ENCODE measurements around the gene E2F6.

Gene E2F6

DNA sequence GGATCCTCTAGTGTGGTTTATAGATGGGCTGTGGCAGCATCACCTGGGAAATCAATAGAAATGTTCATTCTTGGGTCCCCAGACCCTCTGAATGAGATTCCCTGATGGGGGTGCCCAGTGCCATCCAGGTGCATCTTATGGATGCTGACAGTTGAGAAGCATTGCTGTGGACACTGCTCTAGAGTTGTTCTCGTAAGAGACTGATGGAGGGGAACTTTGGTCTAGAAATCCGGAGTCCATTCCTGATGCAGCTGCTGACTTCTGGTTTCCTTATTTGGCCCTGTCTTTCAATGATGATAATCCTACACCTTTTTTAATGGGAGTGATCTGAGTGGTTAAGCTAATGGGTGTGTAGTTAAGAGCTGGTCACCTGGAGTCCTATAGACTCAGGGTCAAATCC lies 28.3 kb upstream of the E2F6 start:
- in situ Hi-C loops (cut with HindIII; ENCODE audit: low sequenced_read_pairs) = no loop called here

DNA sequence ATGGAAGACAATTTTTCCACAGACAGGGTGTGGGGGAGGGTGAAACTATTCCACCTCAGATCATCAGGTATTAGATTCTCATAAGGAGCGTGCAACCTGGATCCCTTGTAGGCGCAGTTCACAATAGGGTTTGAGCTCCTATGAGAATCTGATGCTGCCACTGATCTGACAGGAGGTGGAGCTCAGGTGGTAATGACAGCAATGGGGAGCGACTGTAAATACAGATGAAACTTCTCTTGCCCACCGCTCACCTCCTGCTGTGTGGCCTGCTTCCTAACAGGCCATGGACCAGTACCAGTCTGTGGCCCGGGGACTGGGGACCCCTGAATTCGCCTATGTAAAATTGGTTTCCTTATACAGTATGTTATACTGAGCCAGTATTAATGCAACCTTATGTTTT lies 27.3 kb upstream of the E2F6 start:
- in situ Hi-C loops (cut with HindIII; ENCODE audit: low sequenced_read_pairs) = no loop called here

GRCh38 chr2:11492720-11493119 lies 26.8 kb upstream of the E2F6 start:
- in situ Hi-C loops (cut with HindIII; ENCODE audit: low sequenced_read_pairs) = no loop called here

DNA sequence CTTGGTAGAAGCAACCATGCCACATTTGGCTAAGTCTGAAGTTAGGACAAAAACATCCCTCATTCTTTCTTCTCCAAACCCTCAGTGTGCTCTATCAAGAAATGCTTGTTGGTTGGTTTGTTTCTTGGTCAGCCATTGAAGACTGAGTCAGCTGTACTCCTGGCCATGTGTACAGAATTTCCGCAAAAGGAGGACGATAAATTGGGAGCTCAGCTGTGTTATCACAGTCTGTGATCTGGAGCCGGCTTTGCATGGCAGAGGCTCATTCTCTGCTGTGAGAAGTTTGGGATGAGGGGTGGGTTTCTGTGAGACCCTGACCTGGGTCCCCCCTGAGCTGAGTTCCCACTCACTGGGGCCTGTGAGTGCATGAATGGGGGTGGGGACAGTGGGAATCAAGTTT lies 26.3 kb upstream of the E2F6 start:
- in situ Hi-C loops (cut with HindIII; ENCODE audit: low sequenced_read_pairs) = no loop called here

GRCh38 chr2:11491348-11491933 lies 25.5 kb upstream of the E2F6 start:
- in situ Hi-C loops (cut with HindIII; ENCODE audit: low sequenced_read_pairs) = no loop called here

DNA sequence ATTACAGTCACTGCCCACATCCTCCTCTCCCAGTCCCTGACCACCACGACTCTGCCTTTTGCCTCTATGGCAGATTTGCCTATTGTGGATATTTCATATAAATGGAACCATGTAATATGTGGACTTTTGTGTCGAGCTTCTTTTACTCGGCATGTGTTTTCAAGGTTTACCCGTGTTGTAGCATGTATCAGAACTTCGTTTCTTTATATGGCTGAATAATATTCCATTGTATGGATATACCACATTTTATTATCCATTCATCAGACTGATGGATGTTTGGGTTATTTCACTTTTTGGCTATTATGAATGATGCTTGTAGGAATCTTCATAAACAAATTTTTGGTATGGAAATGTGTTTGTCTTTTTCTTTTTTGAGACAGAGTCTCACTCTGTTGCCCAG lies 24.2 kb upstream of the E2F6 start:
- in situ Hi-C loops (cut with HindIII; ENCODE audit: low sequenced_read_pairs) = no loop called here

GRCh38 chr2:11488809-11489208 lies 22.8 kb upstream of the E2F6 start:
- in situ Hi-C loops (cut with HindIII; ENCODE audit: low sequenced_read_pairs) = loop anchor here (10.0 kb wide), 1 partner anchor 286 kb away; no protein-coding TSS in a partner anchor

- in situ Hi-C loops (cut with HindIII; ENCODE audit: low sequenced_read_pairs) = loop anchor here (10.0 kb wide), 1 partner anchor 291 kb away; no protein-coding TSS in a partner anchor
These were observed 18.1 kb upstream of the E2F6 start for GRCh38 chr2:11483806-11484617.

GRCh38 chr2:11482473-11483035 lies 16.6 kb upstream of the E2F6 start:
- in situ Hi-C loops (cut with HindIII; ENCODE audit: low sequenced_read_pairs) = loop anchor here (10.0 kb wide), 1 partner anchor 292 kb away; no protein-coding TSS in a partner anchor

- in situ Hi-C loops (cut with HindIII; ENCODE audit: low sequenced_read_pairs) = loop anchor here (10.0 kb wide), 1 partner anchor 293 kb away; no protein-coding TSS in a partner anchor
These were observed 16.0 kb upstream of the E2F6 start for GRCh38 chr2:11481789-11482472.

- in situ Hi-C loops (cut with HindIII; ENCODE audit: low sequenced_read_pairs) = loop anchor here (10.0 kb wide), 1 partner anchor 293 kb away; no protein-coding TSS in a partner anchor
These were observed 15.4 kb upstream of the E2F6 start for GRCh38 chr2:11481426-11481788.

- in situ Hi-C loops (cut with HindIII; ENCODE audit: low sequenced_read_pairs) = loop anchor here (10.0 kb wide), 1 partner anchor 294 kb away; no protein-coding TSS in a partner anchor
These were observed 14.9 kb upstream of the E2F6 start for GRCh38 chr2:11480859-11481258.

DNA sequence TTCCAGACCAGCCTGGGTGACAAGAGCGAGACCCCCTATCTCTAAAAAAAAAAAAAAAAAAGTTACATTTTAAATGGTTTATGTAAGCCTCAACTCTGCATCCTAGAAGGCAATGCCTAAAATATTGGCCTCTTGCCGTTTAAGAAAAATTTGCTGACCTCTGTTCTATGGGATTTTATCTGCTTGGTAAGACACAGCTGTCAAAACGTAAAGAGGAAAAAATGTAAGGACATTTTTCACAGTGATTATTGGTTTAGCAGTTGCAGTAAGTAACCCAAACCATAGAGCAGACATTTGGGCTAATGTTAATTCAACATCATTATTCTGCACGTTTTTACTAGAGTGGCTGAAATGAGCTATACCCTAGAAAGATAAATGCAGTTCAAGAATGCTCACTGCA lies 14.4 kb upstream of the E2F6 start:
- in situ Hi-C loops (cut with HindIII; ENCODE audit: low sequenced_read_pairs) = loop anchor here (10.0 kb wide), 1 partner anchor 294 kb away; no protein-coding TSS in a partner anchor

- in situ Hi-C loops (cut with HindIII; ENCODE audit: low sequenced_read_pairs) = no loop called here
These were observed 13.1 kb upstream of the E2F6 start for GRCh38 chr2:11478899-11479605.

DNA sequence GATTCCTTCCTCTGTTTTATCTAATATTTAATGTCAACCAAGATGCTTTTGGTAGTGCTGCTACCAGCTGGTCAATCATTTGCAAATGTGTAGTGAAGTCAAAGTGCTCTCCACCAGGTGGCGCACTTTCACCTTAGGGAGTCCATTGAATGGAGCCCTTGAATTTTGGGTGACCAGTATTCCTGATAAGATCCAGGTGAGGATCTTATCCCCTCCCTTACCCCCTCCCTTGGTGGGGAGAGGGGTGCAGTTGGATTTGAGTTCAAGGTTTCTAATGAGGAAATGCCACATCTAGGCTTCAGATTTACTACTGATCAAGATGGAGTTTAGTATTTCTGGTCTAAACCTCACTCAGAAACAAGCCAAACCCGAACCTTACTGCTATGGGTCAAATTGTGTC lies 12.0 kb upstream of the E2F6 start:
- in situ Hi-C loops (cut with HindIII; ENCODE audit: low sequenced_read_pairs) = no loop called here

- in situ Hi-C loops (cut with HindIII; ENCODE audit: low sequenced_read_pairs) = loop anchor here (5.0 kb wide), 1 partner anchor 78 kb away; no protein-coding TSS in a partner anchor
These were observed 7.9 kb upstream of the E2F6 start for GRCh38 chr2:11473659-11474433.

DNA sequence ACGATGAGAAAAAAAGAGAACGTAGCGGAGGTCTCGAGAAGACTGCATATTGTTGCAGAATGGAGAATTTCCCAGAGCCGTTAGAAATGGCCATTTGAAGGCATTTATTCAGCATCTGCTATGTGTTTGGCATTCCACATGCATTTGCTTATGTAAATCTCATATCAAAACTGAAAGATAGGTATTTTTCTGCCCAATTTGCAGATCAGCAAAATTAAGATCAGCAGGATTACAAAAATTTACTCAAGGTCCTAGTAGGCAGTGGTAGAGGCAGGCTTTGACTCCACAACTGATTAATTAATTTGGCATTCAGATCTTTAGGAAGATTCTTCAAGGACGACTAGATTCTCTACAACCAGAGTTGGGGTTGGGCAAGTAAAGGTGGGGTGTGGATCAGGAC lies 1.8 kb upstream of the E2F6 start:
- in situ Hi-C loops (cut with HindIII; ENCODE audit: low sequenced_read_pairs) = no loop called here

DNA sequence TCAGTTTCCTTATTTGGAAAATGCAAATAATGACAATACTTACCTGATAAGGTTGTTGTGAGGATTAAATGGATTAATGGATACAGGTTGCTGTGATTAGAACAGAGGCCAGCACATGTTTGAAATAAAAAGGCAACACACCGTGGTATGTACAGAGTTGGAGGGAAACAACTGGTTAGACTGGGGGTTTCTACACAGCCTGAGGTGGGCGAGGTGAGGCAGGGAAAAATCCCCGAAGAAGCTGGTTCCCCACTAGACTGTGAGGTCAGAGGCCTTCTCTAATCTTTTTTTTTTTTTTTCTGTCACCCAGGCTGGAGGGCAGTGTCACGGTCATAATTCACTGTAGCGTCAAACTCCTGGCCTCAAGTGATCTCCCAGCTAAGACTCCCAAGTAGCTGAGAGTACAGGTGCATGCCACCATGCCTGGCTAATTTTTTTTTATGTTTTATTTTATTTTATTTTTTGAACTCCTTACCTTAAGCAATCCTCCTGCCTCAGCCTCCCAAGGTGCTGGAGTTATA lies 1.2 kb upstream of the E2F6 start:
- in situ Hi-C loops (cut with HindIII; ENCODE audit: low sequenced_read_pairs) = no loop called here

GRCh38 chr2:11466307-11467128 lies 557 bp upstream of the E2F6 start:
- in situ Hi-C loops (cut with HindIII; ENCODE audit: low sequenced_read_pairs) = no loop called here
